ENCODE measurements around the gene DNAJC12. TPM values are rescaled to one million over a fixed set of nuclear protein-coding genes. Genes with fewer than 3 reads are reported as not detected.
"Not testable (repeated sequence)": the region's sequence is repeated elsewhere in the genome, so short reads cannot be mapped to it uniquely, and the experiment has no call there.

DNAJC12 gene
- total RNA-seq, 1 experiment from 2014 or later = 45.5 TPM

- DNase-seq (ENCODE audit: extremely low read depth, low read depth) = no peak
Observed at GRCh38 chr10:67770537-67770936, 67.5 kb downstream of the DNAJC12 start.

GRCh38 chr10:67767244-67767643 lies 70.7 kb downstream of the DNAJC12 start:
- no peak for DNase-seq (ENCODE audit: extremely low read depth, low read depth)

GRCh38 chr10:67764012-67764822 lies 73.8 kb downstream of the DNAJC12 start:
- peak; percentile 92 for DNase-seq (ENCODE audit: extremely low read depth, low read depth)

GRCh38 chr10:67763499-67764011 lies 74.4 kb downstream of the DNAJC12 start:
- peak; percentile 35 for DNase-seq (ENCODE audit: extremely low read depth, low read depth)

- DNase-seq (ENCODE audit: extremely low read depth, low read depth) = not testable (repeated sequence)
Observed at GRCh38 chr10:67762567-67762966, 75.4 kb downstream of the DNAJC12 start.

- DNase-seq (ENCODE audit: extremely low read depth, low read depth) = no peak
Observed at GRCh38 chr10:67760272-67760671, 77.7 kb downstream of the DNAJC12 start.

Small RNA genes lying within 50 kb of the gene (small RNA-seq; reads per million reads assigned to genes)
- gene RN7SL394P = 0 to 0.06 reads per million in 2 experiments
- gene RNU6-1250P = 0 reads per million in 2 experiments
- 0 reads per million in 2 experiments for gene RNU6-523P

Other genes starting within 250 kb of the DNAJC12 start
- gene CTNNA3, start 142.0 kb downstream of the DNAJC12 start, total RNA-seq (2014; rRNA removed; shearing (Covaris generic)) = 0.23 and 0.47 TPM in 2 replicates
- gene SIRT1, start 46.5 kb upstream of the DNAJC12 start, total RNA-seq (2014; rRNA removed; shearing (Covaris generic)) = 22.8 and 24.1 TPM in 2 replicates
- 49.6 and 61.2 TPM in 2 replicates for gene HERC4, start 237.1 kb upstream of the DNAJC12 start, total RNA-seq (2014; rRNA removed; shearing (Covaris generic))

Data from NCI-H460 (cell line).